HCT116 (cell line): Measurements from ENCODE around the gene NEK8. TPM values are rescaled to one million over a fixed set of nuclear protein-coding genes. Genes with fewer than 3 reads are reported as not detected.

Experiments
- ATAC-seq: fragments of 200-7000 bp; cut with Tn5 transposase; 2 replicates; pipeline ENCODE4 v1.9.1; 2020; ENCODE audit warnings: mild to moderate bottlenecking, moderate library complexity
- BruUV-seq: library from RNA; stranded (reverse); fragments of 400-500 nt; replicated peaks from 2 replicates; lab custom pipeline; 2021; lab: Mats Ljungman, UMichigan
- CTCF ChIA-PET: fragments of 300-600 bp; sonication (Branson Sonifier 250); formaldehyde crosslinking; loops from one replicate; lab custom pipeline; 2021; ENCODE audit warnings: antibody characterized with exemption; lab: Charles Lee
- POLR2A ChIA-PET: fragments of 300-600, 350-600 bp; sonication (Branson Sonifier 250); formaldehyde crosslinking; loops from one replicate; lab custom pipeline; 2021; ENCODE audit warnings: antibody characterized with exemption; lab: Charles Lee
- RAD21 ChIA-PET, 2 experiments: fragments of 300-600 bp; sonication (Branson Sonifier 250); formaldehyde crosslinking; loops; one replicate each; lab custom pipeline; 2023; ENCODE audit warnings: low total read pairs in 2 of 2; ENCODE audit not compliant: uncharacterized antibody in 2 of 2, unreplicated experiment in 2 of 2, low non-redundant PET in 1 of 2; lab: Charles Lee
- DNase-seq: peaks from one replicate; pipeline ENCODE4 v3.0.0-alpha.2; 2010; ENCODE audit warnings: low read depth, low spot score
- H2AFZ ChIP-seq: fragments of 200-600 bp; shearing (Covaris generic), sonication (generic); 2 replicates; pipeline ENCODE4 v1.6.1; 2017; ENCODE audit warnings: low read depth, mixed run types, mixed read lengths, antibody characterized with exemption, low read length; ENCODE audit not compliant: poor library complexity, severe bottlenecking
- H3K27ac ChIP-seq: 2 replicates; pipeline ENCODE4 v1.5.1; 2012; ENCODE audit warnings: low read depth, low read length
- H3K27me3 ChIP-seq: fragments of 200-600 bp; sonication (generic); 2 replicates; pipeline ENCODE4 v1.6.1; 2016; ENCODE audit warnings: mixed run types, low read length, mixed read lengths; ENCODE audit not compliant: insufficient read depth
- H3K36me3 ChIP-seq, 2 experiments: fragments of 200-500 bp in 1 of 2; fragments of 200-600 bp in 1 of 2; sonication (Bioruptor generic) in 1 of 2; sonication (generic) in 1 of 2; 2 replicates each; pipeline versions ENCODE4 v1.5.1 to v1.6.1; 2014 to 2016; ENCODE audit warnings: low read length in 2 of 2, inconsistent platforms in 1 of 2, mixed read lengths in 1 of 2, mixed run types in 1 of 2; ENCODE audit not compliant: insufficient read depth in 2 of 2, control insufficient read depth in 1 of 2
- H3K4me1 ChIP-seq, 2 experiments: fragments of 200-600 bp in 1 of 2; sonication (generic) in 1 of 2; 2 replicates each; pipeline versions ENCODE4 v1.5.1 to v1.6.1; 2012 to 2017; ENCODE audit warnings: low read length in 2 of 2, inconsistent platforms in 1 of 2, mild to moderate bottlenecking in 1 of 2, mixed read lengths in 1 of 2, mixed run types in 1 of 2, moderate library complexity in 1 of 2; ENCODE audit not compliant: insufficient read depth in 2 of 2, control insufficient read depth in 1 of 2
- H3K4me2 ChIP-seq: fragments of 200-600 bp; sonication (generic); 2 replicates; pipeline ENCODE4 v1.6.1; 2017; ENCODE audit warnings: mixed run types, low read length, mixed read lengths
- H3K4me3 ChIP-seq, 2 experiments: fragments of 200-600 bp in 1 of 2; sonication (generic) in 1 of 2; replicated peaks in 1 of 2; 2 replicates each; pipeline ENCODE4 v1.5.1; 2011 to 2016; ENCODE audit warnings: low read length in 2 of 2, control low read depth in 1 of 2, low read depth in 1 of 2, mild to moderate bottlenecking in 1 of 2, mixed read lengths in 1 of 2, mixed run types in 1 of 2
- H3K79me2 ChIP-seq: fragments of 200-600 bp; sonication (generic); 2 replicates; pipeline ENCODE4 v1.6.1; 2017; ENCODE audit warnings: mild to moderate bottlenecking, mixed run types, low read length, moderate library complexity, mixed read lengths; ENCODE audit not compliant: insufficient read depth
- H3K9ac ChIP-seq: fragments of 200-600 bp; sonication (generic); 2 replicates; pipeline ENCODE4 v1.6.1; 2016; ENCODE audit warnings: low read length, mixed read lengths
- H3K9me2 ChIP-seq: fragments of 200-600 bp; sonication (generic), shearing (Covaris generic); 2 replicates; pipeline ENCODE4 v1.6.1; 2017; ENCODE audit warnings: mixed run types, mild to moderate bottlenecking, moderate library complexity; ENCODE audit not compliant: insufficient read depth
- H3K9me3 ChIP-seq, 2 experiments: fragments of 200-500 bp in 1 of 2; fragments of 200-600 bp in 1 of 2; sonication (Bioruptor generic) in 1 of 2; sonication (generic) in 1 of 2; 2 replicates each; pipeline ENCODE4 v1.6.1; 2014 to 2017; ENCODE audit warnings: low read length in 2 of 2, mixed read lengths in 2 of 2, inconsistent platforms in 1 of 2, low read depth in 1 of 2, mild to moderate bottlenecking in 1 of 2, mixed run types in 1 of 2, moderate library complexity in 1 of 2; ENCODE audit not compliant: control insufficient read depth in 1 of 2, insufficient read depth in 1 of 2
- H4K20me1 ChIP-seq: fragments of 200-600 bp; sonication (generic), shearing (Covaris generic); 2 replicates; pipeline ENCODE4 v1.6.1; 2017; ENCODE audit warnings: mixed run types, mild to moderate bottlenecking, moderate library complexity; ENCODE audit not compliant: insufficient read depth
- CEBPB ChIP-seq: IDR thresholded peaks from 2 replicates; pipeline ENCODE4 v1.6.1; 2012; ENCODE audit warnings: low read depth
- EGR1 ChIP-seq: IDR thresholded peaks from 2 replicates; pipeline ENCODE4 v1.6.1; 2012; ENCODE audit warnings: low read depth
- YY1 ChIP-seq: IDR thresholded peaks from 2 replicates; pipeline ENCODE4 v1.6.1; 2011; ENCODE audit warnings: low read length, low read depth, moderate library complexity, mild to moderate bottlenecking; ENCODE audit not compliant: insufficient replicate concordance; ENCODE audit errors: extremely low read depth
- ZNF274 ChIP-seq: fragments of 200-500 bp; sonication (Bioruptor generic); IDR thresholded peaks from 2 replicates; pipeline ENCODE4 v1.6.1; 2014; ENCODE audit warnings: mild to moderate bottlenecking, low read depth, low read length, inconsistent platforms
- intact Hi-C: fragments of 100-400 bp; cut with micrococcal nuclease; formaldehyde crosslinking; loops from 2 replicates; pipeline ENCODE4 v1.10.0; 2022
- total RNA-seq: library from RNA; stranded (reverse); gene quantifications from one replicate; pipeline ENCODE4 v1.2.1, GENCODE V29; 2021; ENCODE audit not compliant: unreplicated experiment
- TF ChIP-seq, protein P1 (sequence below): IDR thresholded peaks from 2 replicates; pipeline ENCODE4 v1.6.1; 2012
- TF ChIP-seq, protein P2 (sequence below): IDR thresholded peaks from 2 replicates; pipeline ENCODE4 v1.6.1; 2012; ENCODE audit warnings: low read depth
- TF ChIP-seq, protein P3 (sequence below): IDR thresholded peaks from 2 replicates; pipeline ENCODE4 v1.6.1; 2012

NEK8 gene
- total RNA-seq, 1 experiment from 2014 or later: 7.0 TPM

DNA sequence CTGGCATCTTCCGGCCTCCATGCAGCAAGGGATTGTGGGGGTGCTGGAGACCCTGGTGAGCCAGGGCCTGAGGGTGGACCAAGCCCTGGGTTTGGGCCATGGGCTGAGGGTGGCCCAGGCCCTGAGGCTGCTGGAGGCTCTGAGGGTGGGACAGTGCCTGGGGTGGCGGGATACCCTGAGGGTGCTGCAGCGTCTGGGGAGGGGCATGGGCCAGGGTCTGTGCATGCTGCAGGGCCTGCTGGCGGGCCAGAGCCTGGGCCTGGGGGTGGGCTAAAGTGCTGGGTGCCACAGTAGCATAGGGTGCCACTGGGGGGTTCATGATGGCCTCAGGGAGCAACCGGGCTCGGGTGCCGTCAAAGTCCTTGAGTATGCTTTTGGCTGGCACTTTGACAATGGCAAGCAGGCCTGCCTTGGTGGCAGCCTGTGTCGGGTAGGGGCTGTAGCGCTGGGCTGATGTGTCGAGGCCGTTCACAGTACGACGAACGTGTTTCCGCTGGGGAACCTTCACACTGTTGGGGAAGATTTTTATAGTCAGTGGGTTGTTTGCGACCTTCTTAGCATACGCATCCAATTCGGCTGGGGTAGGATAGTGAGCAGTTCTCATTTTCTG lies 30.8 kb downstream of the NEK8 start:
- no peak overlapping the region for H3K9ac ChIP-seq
- H3K4me2 ChIP-seq: no peak overlapping the region
- H3K79me2 ChIP-seq: peaks cover 8% of the 10 kb centered on the region; the same call in 1 of the 2 replicates
- no peak for ATAC-seq
- no TSS peak for BruUV-seq
- H3K36me3 ChIP-seq: peaks cover 13 to 17% of the 10 kb centered on the region in 2 experiments; a peak in 3 of 4 replicates
- DNase-seq: no peak
- CTCF ChIA-PET: interaction anchor here (5.1 kb wide), 1 partner anchor 10 kb away, joined by 41 read pairs; no protein-coding TSS in a partner anchor
- no peaks in the 10 kb centered on the region for H3K9me3 ChIP-seq
- TF ChIP-seq YY1: no peak
- TF ChIP-seq, protein P1, sequence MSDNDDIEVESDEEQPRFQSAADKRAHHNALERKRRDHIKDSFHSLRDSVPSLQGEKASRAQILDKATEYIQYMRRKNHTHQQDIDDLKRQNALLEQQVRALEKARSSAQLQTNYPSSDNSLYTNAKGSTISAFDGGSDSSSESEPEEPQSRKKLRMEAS: no peak
- TF ChIP-seq CEBPB: no peak
- TF ChIP-seq, protein P2, sequence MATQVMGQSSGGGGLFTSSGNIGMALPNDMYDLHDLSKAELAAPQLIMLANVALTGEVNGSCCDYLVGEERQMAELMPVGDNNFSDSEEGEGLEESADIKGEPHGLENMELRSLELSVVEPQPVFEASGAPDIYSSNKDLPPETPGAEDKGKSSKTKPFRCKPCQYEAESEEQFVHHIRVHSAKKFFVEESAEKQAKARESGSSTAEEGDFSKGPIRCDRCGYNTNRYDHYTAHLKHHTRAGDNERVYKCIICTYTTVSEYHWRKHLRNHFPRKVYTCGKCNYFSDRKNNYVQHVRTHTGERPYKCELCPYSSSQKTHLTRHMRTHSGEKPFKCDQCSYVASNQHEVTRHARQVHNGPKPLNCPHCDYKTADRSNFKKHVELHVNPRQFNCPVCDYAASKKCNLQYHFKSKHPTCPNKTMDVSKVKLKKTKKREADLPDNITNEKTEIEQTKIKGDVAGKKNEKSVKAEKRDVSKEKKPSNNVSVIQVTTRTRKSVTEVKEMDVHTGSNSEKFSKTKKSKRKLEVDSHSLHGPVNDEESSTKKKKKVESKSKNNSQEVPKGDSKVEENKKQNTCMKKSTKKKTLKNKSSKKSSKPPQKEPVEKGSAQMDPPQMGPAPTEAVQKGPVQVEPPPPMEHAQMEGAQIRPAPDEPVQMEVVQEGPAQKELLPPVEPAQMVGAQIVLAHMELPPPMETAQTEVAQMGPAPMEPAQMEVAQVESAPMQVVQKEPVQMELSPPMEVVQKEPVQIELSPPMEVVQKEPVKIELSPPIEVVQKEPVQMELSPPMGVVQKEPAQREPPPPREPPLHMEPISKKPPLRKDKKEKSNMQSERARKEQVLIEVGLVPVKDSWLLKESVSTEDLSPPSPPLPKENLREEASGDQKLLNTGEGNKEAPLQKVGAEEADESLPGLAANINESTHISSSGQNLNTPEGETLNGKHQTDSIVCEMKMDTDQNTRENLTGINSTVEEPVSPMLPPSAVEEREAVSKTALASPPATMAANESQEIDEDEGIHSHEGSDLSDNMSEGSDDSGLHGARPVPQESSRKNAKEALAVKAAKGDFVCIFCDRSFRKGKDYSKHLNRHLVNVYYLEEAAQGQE: no peak
- no peak for TF ChIP-seq EGR1
- TF ChIP-seq, protein P3, sequence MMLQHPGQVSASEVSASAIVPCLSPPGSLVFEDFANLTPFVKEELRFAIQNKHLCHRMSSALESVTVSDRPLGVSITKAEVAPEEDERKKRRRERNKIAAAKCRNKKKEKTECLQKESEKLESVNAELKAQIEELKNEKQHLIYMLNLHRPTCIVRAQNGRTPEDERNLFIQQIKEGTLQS: no peak
- no peak for TF ChIP-seq ZNF274
- H3K9me2 ChIP-seq: no peaks in the 10 kb centered on the region
- POLR2A ChIA-PET: no interaction called here
- H4K20me1 ChIP-seq: no peaks in the 10 kb centered on the region
- RAD21 ChIA-PET: interaction anchor here in 1 of 2 experiments (1.1 kb wide), 1 partner anchor 33 kb away, joined by 3 read pairs; no protein-coding TSS in a partner anchor
- peaks cover 2 to 23% of the 10 kb centered on the region in 2 experiments for H3K4me1 ChIP-seq
- H3K4me3 ChIP-seq: no peak overlapping the region
- intact Hi-C loops: no loop called here
- no peak overlapping the region for H2AFZ ChIP-seq
- no peaks in the 10 kb centered on the region for H3K27me3 ChIP-seq
- no peak overlapping the region for H3K27ac ChIP-seq
